Lung (tissue), 12 donors: ENCODE data around the gene TMED8. TPM values are rescaled to one million over a fixed set of nuclear protein-coding genes. Genes with fewer than 3 reads are reported as not detected.

Experiments
- ATAC-seq: fragments of 200-7000 bp; cut with Tn5 transposase; one replicate; pipeline ENCODE4 v1.9.1; 2020; ENCODE audit warnings: moderate number of reproducible peaks; ENCODE audit not compliant: insufficient read depth, low FRiP score
- DNase-seq, 3 donors: peaks; one replicate each; pipeline ENCODE4 v3.0.0-alpha.2; 2013 to 2017
- H3K27ac ChIP-seq, 2 donors: one replicate each; pipeline ENCODE4 v1.5.1; 2013; ENCODE audit warnings: mild to moderate bottlenecking in 2 of 2, moderate library complexity in 2 of 2, control low read depth in 1 of 2, inconsistent platforms in 1 of 2, low read depth in 1 of 2, low read length in 1 of 2
- H3K27me3 ChIP-seq, 3 donors: one replicate each; pipeline ENCODE4 v1.5.1; 2013; ENCODE audit warnings: low read length in 2 of 3; ENCODE audit not compliant: control insufficient read depth in 3 of 3, insufficient read depth in 3 of 3
- H3K36me3 ChIP-seq, 4 donors: one replicate each; pipeline ENCODE4 v1.5.1; 2013; ENCODE audit warnings: low read length in 4 of 4, mild to moderate bottlenecking in 1 of 4, moderate library complexity in 1 of 4; ENCODE audit not compliant: control insufficient read depth in 4 of 4, insufficient read depth in 4 of 4
- H3K4me1 ChIP-seq, 5 donors: one replicate each; pipeline ENCODE4 v1.5.1; 2013; ENCODE audit warnings: low read length in 5 of 5, mild to moderate bottlenecking in 2 of 5, moderate library complexity in 1 of 5; ENCODE audit not compliant: control insufficient read depth in 5 of 5, insufficient read depth in 5 of 5
- H3K4me3 ChIP-seq: one replicate; pipeline ENCODE4 v1.5.1; 2013; ENCODE audit warnings: mild to moderate bottlenecking, control low read depth, moderate library complexity
- H3K9ac ChIP-seq, 2 donors: one replicate each; pipeline ENCODE4 v1.5.1; 2013; ENCODE audit warnings: low read length in 2 of 2, control low read depth in 1 of 2; ENCODE audit not compliant: insufficient read depth in 1 of 2
- H3K9me3 ChIP-seq, 4 donors: one replicate each; pipeline ENCODE4 v1.5.1; 2013; ENCODE audit warnings: low read length in 3 of 4, mild to moderate bottlenecking in 1 of 4, moderate library complexity in 1 of 4; ENCODE audit not compliant: control insufficient read depth in 4 of 4, insufficient read depth in 3 of 4
- CTCF ChIP-seq: IDR thresholded peaks from 2 replicates; pipeline ENCODE4 v1.5.1; 2012; ENCODE audit warnings: mild to moderate bottlenecking; ENCODE audit errors: control extremely low read depth, extremely low read depth
- WGBS, 2 donors: extraction: QIAGEN DNeasy Blood & Tissue Kit; methylation state at CpG; one replicate each; pipeline ENCODE4 v1.1.7; 2013; 5-methylcytosine and 5-hydroxymethylcytosine counted together
- polyA plus RNA-seq, 2 donors: library from polyadenylated mRNA; stranded (reverse); fragments of 200-250 nt; gene quantifications; one replicate each; pipeline ENCODE4 v1.2.1, GENCODE V29; 2013
- total RNA-seq, 2 donors: library from RNA; depleted of rRNA in 1 of 2; stranded (reverse); fragments of >200 nt in 1 of 2; gene quantifications; one replicate each; pipeline ENCODE4 v1.2.1, GENCODE V29; 2014 to 2021
- donor health status: control.
- donor health status: control.
- donor health status: Bipolar disorder and iron deficiency.
- donor health status: healthy.
- donor health status: DM: yes; HTN: yes; CAD: no.

The TMED8 gene
- total and polyA plus RNA-seq, 4 donors, result 4.0 to 15.4 (median 7.7) TPM

- Histone ChIP-seq H3K4me3 (no peak overlapping the region), H3K27ac (no peak overlapping the region), H3K27me3 (no peaks in the 10 kb centered on the region), H3K36me3 (peaks cover 0 to 2% (median 0%) of the 10 kb centered on the region in 4 donors), H3K4me1 (peaks cover 0 to 39% (median 11%) of the 10 kb centered on the region in 5 donors), H3K9me3 (no peaks in the 10 kb centered on the region), H3K9ac (no peak overlapping the region)
- no peak for ATAC-seq
- TF ChIP-seq CTCF, result no peak
- WGBS, 2 donors, result 83 to 87% methylated on average over 5 of the region's 5 CpGs
- no peak for DNase-seq
These were observed 58.8 kb downstream of the TMED8 start for GRCh38 chr14:77318006-77318553.

DNA sequence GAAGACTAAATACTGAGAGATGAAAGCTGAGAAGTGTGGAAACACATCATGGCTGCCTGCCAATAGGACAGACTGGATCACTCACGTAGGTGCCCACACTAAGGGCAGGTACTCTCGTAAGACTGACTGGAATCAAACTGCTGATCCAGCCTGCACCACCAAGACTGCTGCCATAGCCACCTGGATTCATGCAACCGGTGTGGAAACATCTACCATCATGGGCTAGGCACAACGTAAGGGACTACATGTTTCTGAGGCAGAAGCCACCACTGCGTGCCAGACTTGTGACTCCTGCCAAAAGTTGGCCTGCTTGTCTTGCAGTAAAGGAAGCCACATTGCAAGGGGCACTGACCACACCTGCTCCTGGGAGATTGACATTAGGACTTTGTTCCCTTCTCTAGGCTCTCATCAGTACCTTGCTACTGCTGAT lies 60.0 kb downstream of the TMED8 start:
- no peak for TF ChIP-seq CTCF
- DNase-seq (no peak), ATAC-seq (no peak)
- WGBS, 2 donors, result 78 to 81% methylated on average over 5 of the region's 5 CpGs
- H3K27ac ChIP-seq, result no peak overlapping the region
- H3K27me3 ChIP-seq, result no peaks in the 10 kb centered on the region
- H3K9ac ChIP-seq, result no peak overlapping the region
- peaks cover 0 to 32% (median 7%) of the 10 kb centered on the region in 5 donors for H3K4me1 ChIP-seq
- H3K4me3 ChIP-seq, result no peak overlapping the region
- H3K9me3 ChIP-seq, result no peaks in the 10 kb centered on the region
- peaks cover 0 to 2% (median 0%) of the 10 kb centered on the region in 4 donors for H3K36me3 ChIP-seq

DNA sequence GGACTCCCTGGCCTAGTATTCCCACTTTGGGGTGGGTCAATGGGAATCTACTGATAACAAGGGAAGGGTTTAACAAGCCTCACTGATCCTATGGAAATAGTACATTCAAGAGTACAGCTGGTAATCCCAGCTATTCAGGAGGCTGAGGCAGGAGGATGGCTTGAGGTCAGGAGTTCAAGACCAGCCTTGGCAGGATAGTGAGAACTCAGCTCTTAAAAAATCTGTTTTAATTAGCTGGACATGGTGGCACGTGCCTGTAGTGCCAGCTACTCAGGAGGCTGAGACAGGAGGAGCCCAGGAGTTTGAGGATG lies 60.7 kb downstream of the TMED8 start:
- WGBS, 2 donors, result 50 to 67% methylated on average over 1 of the region's 1 CpG

More for the DNA sequence above, 60.7 kb downstream of the TMED8 start:
- DNase-seq (no peak), ATAC-seq (no peak)
- Histone ChIP-seq H3K36me3 (peaks cover 0 to 2% (median 0%) of the 10 kb centered on the region in 4 donors), H3K27me3 (no peaks in the 10 kb centered on the region), H3K4me1 (peaks cover 0 to 31% (median 7%) of the 10 kb centered on the region in 5 donors), H3K9me3 (no peaks in the 10 kb centered on the region), H3K9ac (peak overlapping the region in 1 of 2 donors; percentile 20), H3K4me3 (no peak overlapping the region), H3K27ac (no peak overlapping the region)
- TF ChIP-seq CTCF, result no peak
